GM12878 (cell line): Measurements from ENCODE around the gene POLRMT. TPM values are rescaled to one million over a fixed set of nuclear protein-coding genes. Genes with fewer than 3 reads are reported as not detected.

Experiments used
- ATAC-seq: fragments of 200-7000 bp; cut with Tn5 transposase; 3 replicates; pipeline ENCODE4 v1.9.1; 2020; ENCODE audit warnings: mild to moderate bottlenecking, moderate library complexity
- BruUV-seq: library from RNA; stranded (reverse); fragments of 400-500 nt; replicated peaks from 2 replicates; lab custom pipeline; 2021; lab: Mats Ljungman, UMichigan
- CTCF ChIA-PET: fragments of 300-600 bp; sonication (Branson Sonifier 250); formaldehyde crosslinking; extraction: SDS; loops from one replicate; lab custom pipeline; 2021; ENCODE audit warnings: inconsistent platforms; lab: Yijun Ruan, JAX
- POLR2A ChIA-PET: fragments of 350-600 bp; formaldehyde crosslinking; extraction: SDS; loops from one replicate; lab custom pipeline; 2021; ENCODE audit warnings: inconsistent platforms; lab: Charles Lee
- RAD21 ChIA-PET: fragments of 300-600 bp; sonication (Branson Sonifier 250); formaldehyde crosslinking; loops from one replicate; lab custom pipeline; 2023; ENCODE audit warnings: antibody characterized with exemption; ENCODE audit not compliant: unreplicated experiment; lab: Charles Lee
- SMC1A ChIA-PET: fragments of 300-600 bp; sonication (Branson Sonifier 250); formaldehyde crosslinking; loops from one replicate; lab custom pipeline; 2023; ENCODE audit not compliant: unreplicated experiment, uncharacterized antibody; lab: Charles Lee
- DNase-seq: peaks from one replicate; pipeline ENCODE4 v3.0.0-alpha.2; 2011; ENCODE audit warnings: low read depth, low spot score
- FAIRE-seq: peaks from 3 replicates; lab custom pipeline; 2011; peaks lifted over from hg19 to GRCh38; lab: Jason Lieb, UNC
- H2AFZ ChIP-seq: 2 replicates; pipeline ENCODE4 v1.6.0; 2011; ENCODE audit warnings: low read depth, low read length, control low read depth; ENCODE audit not compliant: control insufficient read depth
- H3K27ac ChIP-seq: 2 replicates; pipeline ENCODE4 v1.5.1; 2011; ENCODE audit warnings: control low read depth; ENCODE audit not compliant: control insufficient read depth, insufficient read depth
- H3K27me3 ChIP-seq, 2 experiments: replicated peaks in 1 of 2; 2 replicates each; pipeline versions ENCODE4 v1.6.0 to v1.6.1; 2011; ENCODE audit warnings: low read length in 1 of 2; ENCODE audit not compliant: control insufficient read depth in 2 of 2, insufficient read depth in 2 of 2
- H3K36me3 ChIP-seq, 2 experiments: 2 replicates each; pipeline ENCODE4 v1.5.1; 2011; ENCODE audit warnings: low read length in 1 of 2; ENCODE audit not compliant: control insufficient read depth in 2 of 2, insufficient read depth in 2 of 2
- H3K4me1 ChIP-seq: 2 replicates; pipeline ENCODE4 v1.6.1; 2011; ENCODE audit warnings: mild to moderate bottlenecking, low read length, moderate library complexity, mixed read lengths; ENCODE audit not compliant: control insufficient read depth, insufficient read depth
- H3K4me2 ChIP-seq: 2 replicates; pipeline ENCODE4 v1.6.0; 2011; ENCODE audit warnings: control low read depth; ENCODE audit not compliant: control insufficient read depth, insufficient read depth
- H3K4me3 ChIP-seq: fragments of 200-600 bp; sonication (generic); 2 replicates; pipeline ENCODE4 v1.5.1; 2016
- H3K79me2 ChIP-seq: 2 replicates; pipeline ENCODE4 v1.6.0; 2011; ENCODE audit warnings: low read length; ENCODE audit not compliant: control insufficient read depth, insufficient read depth
- H3K9ac ChIP-seq: 2 replicates; pipeline ENCODE4 v1.8.0; 2011; ENCODE audit warnings: low read length, control low read depth, mixed read lengths; ENCODE audit not compliant: control insufficient read depth, insufficient read depth
- H3K9me3 ChIP-seq: replicated peaks from 3 replicates; pipeline ENCODE4 v1.5.1; 2011; ENCODE audit warnings: mild to moderate bottlenecking, low read length; ENCODE audit not compliant: control insufficient read depth, insufficient read depth
- H4K20me1 ChIP-seq: 2 replicates; pipeline ENCODE4 v1.6.0; 2011; ENCODE audit not compliant: control insufficient read depth, insufficient read depth
- CHD1 ChIP-seq: IDR thresholded peaks from 2 replicates; pipeline ENCODE4 v1.6.1; 2012; ENCODE audit warnings: low read depth, low read length, improper control_type of control experiment
- FOXM1 ChIP-seq: IDR thresholded peaks from 2 replicates; pipeline ENCODE4 v1.6.1; 2012; ENCODE audit warnings: low read depth, mild to moderate bottlenecking, inconsistent platforms, low read length, moderate library complexity
- MLLT1 ChIP-seq: fragments of 450-650 bp; IDR thresholded peaks from 2 replicates; pipeline ENCODE4 v1.6.1; 2016; ENCODE audit warnings: mild to moderate bottlenecking
- MXI1 ChIP-seq: fragments of 150-350 bp; IDR thresholded peaks from 2 replicates; pipeline ENCODE4 v1.6.1; 2011; ENCODE audit warnings: low read depth, mild to moderate bottlenecking, inconsistent platforms, low read length, improper control_type of control experiment
- MYB ChIP-seq: fragments of 150-350 bp; IDR thresholded peaks from 2 replicates; pipeline ENCODE4 v1.6.1; 2014; ENCODE audit warnings: mild to moderate bottlenecking, low read depth, low read length, borderline replicate concordance
- NFYB ChIP-seq: IDR thresholded peaks from 2 replicates; pipeline ENCODE4 v1.6.1; 2011; ENCODE audit warnings: low read depth, mild to moderate bottlenecking, low read length, improper control_type of control experiment, moderate library complexity; ENCODE audit not compliant: insufficient read depth
- POLR2AphosphoS5 ChIP-seq: IDR thresholded peaks from 2 replicates; pipeline ENCODE4 v1.6.1; 2011; ENCODE audit warnings: mild to moderate bottlenecking, low read length, inconsistent platforms
- RBBP5 ChIP-seq: fragments of 200-600 bp; sonication (generic); conservative IDR thresholded peaks from 2 replicates; pipeline ENCODE4 v1.6.1; 2016
- RFX5 ChIP-seq: IDR thresholded peaks from 2 replicates; pipeline ENCODE4 v1.6.1; 2011; ENCODE audit warnings: low read depth, low read length, improper control_type of control experiment
- SIX5 ChIP-seq: IDR thresholded peaks from 2 replicates; pipeline ENCODE4 v1.6.1; 2011; ENCODE audit warnings: mild to moderate bottlenecking, low read depth, low read length, moderate library complexity; ENCODE audit not compliant: severe bottlenecking
- SMAD1 ChIP-seq: fragments of 450-650 bp; IDR thresholded peaks from 2 replicates; pipeline ENCODE4 v1.6.1; 2018; ENCODE audit warnings: mild to moderate bottlenecking, low read depth; ENCODE audit not compliant: partially characterized antibody
- SPI1 ChIP-seq: IDR thresholded peaks from 2 replicates; pipeline ENCODE4 v1.6.1; 2011; ENCODE audit warnings: low read depth, mild to moderate bottlenecking, low read length, moderate library complexity, borderline replicate concordance; ENCODE audit not compliant: insufficient read depth
- TARDBP ChIP-seq: IDR thresholded peaks from 2 replicates; pipeline ENCODE4 v1.6.1; 2016; ENCODE audit warnings: borderline replicate concordance
- ZBED1 ChIP-seq: IDR thresholded peaks from 2 replicates; pipeline ENCODE4 v1.6.1; 2016; ENCODE audit warnings: borderline replicate concordance
- ZNF207 ChIP-seq: fragments of 450-650 bp; IDR thresholded peaks from 2 replicates; pipeline ENCODE4 v1.6.1; 2014; ENCODE audit warnings: antibody characterized with exemption, mild to moderate bottlenecking, borderline replicate concordance
- WGBS: methylation state at CpG from one replicate; pipeline ENCODE4 v1.1.6; 2016; ENCODE audit warnings: low lambda C conversion rate; ENCODE audit not compliant: insufficient replicate concordance, insufficient coverage; ENCODE audit errors: missing lambda C conversion rate; 5-methylcytosine and 5-hydroxymethylcytosine counted together
- in situ Hi-C: fragments of 300-500 bp; cut with MboI; formaldehyde crosslinking; loops from 9 replicates; pipeline ENCODE4 v1.14.3; 2018; ENCODE audit warnings: mixed read lengths
- intact Hi-C: fragments of 100-400 bp; cut with micrococcal nuclease; formaldehyde crosslinking; loops from one replicate; pipeline ENCODE4 v1.14.2; 2022; ENCODE audit not compliant: unreplicated experiment
- polyA plus RNA-seq, 11 experiments: library from polyadenylated mRNA; depleted of rRNA in 4 of 11; unstranded in 6 of 11; stranded (reverse) in 5 of 11; fragments of >200 nt; fragmentation: Nextera tagmentation in 4 of 11; fragmentation: Illumina TruSeq in 1 of 11; extraction: Ambion mirVana in 4 of 11; extraction: Trizol in 1 of 11; gene quantifications; 1 replicate in 1 of 11; 2 replicates in 10 of 11; pipeline versions ENCODE4 v1.2.1 to v1.2.3, GENCODE V29; 2011 to 2016; ENCODE audit warnings: inconsistent platforms in 2 of 11, missing spikeins in 2 of 11, low read depth in 1 of 11
- total RNA-seq, 4 experiments: library from RNA; depleted of rRNA in 3 of 4; stranded (reverse); fragments of >200 nt in 3 of 4; fragmentation: Illumina TruSeq in 1 of 4; extraction: Trizol in 1 of 4; gene quantifications; 2 replicates each; pipeline versions ENCODE4 v1.2.1 to v1.2.3, GENCODE V29; 2013 to 2021
- TF ChIP-seq, protein P1 (sequence below): fragments of 450-650 bp; IDR thresholded peaks from 2 replicates; pipeline ENCODE4 v1.6.1; 2017; ENCODE audit warnings: mild to moderate bottlenecking, moderate library complexity

Gene POLRMT
- total and polyA plus RNA-seq, 10 of the 15 experiments (the other 5 are each of a cell fraction or from before 2014, with no cell fraction given), result 9.9 to 57.6 (median 34.6) TPM

DNA sequence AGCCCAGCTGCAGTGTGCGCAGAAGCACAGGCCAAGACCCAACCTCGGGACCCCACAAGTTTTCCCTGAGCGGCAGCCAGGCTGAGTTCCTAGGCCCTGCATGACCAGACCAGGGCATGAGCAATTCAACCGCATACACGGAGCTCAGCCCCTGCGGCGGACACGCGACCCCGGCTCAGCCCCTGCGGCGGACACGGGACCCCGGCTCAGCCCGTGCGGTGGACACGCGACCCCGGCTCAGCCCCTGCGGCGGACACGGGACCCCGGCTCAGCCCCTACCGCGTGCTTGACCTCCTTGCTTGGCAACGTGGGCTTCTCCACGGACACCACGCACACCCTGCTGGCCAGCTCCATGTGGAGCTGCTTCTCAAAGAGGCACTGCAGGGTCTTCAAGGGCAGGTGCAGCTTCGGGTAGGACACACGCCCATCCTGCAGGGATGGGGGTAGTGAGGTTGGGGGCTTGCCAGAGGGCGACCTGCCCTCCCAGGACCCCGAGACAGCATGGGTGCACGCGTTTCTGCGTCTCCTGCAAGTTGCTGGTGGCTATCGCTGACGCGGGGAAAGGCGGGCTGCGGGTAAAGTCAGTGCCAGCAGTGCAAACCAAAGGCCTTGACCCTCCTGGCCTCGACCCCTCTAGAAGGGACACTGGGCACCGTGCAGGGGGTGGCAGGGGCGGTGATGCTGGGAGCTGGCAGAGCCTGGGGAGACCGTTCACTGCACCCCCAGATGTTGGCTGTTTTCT, 10.0 kb downstream of the POLRMT start:
- Histone ChIP-seq H3K4me1 (no peaks in the 10 kb centered on the region), H2AFZ (no peak overlapping the region), H3K4me2 (no peak overlapping the region), H3K9ac (no peak overlapping the region), H3K79me2 (no peaks in the 10 kb centered on the region), H3K4me3 (no peak overlapping the region), H3K27ac (no peak overlapping the region), H3K27me3 (no peaks in the 10 kb centered on the region), H3K9me3 (no peaks in the 10 kb centered on the region; the same call in 2 of the 3 replicates), H3K36me3 (peaks cover 4 to 7% of the 10 kb centered on the region in 2 experiments; a peak in 3 of 4 replicates), H4K20me1 (no peaks in the 10 kb centered on the region)
- ChIA-PET CTCF (no interaction called here), POLR2A (no interaction called here), SMC1A (no interaction called here), RAD21 (no interaction called here)
- ATAC-seq (no peak), DNase-seq (no peak), FAIRE-seq (no peak)
- in situ Hi-C loops, result no loop called here
- TF ChIP-seq NFYB, result no peak
- no peak for TF ChIP-seq SPI1
- no peak for TF ChIP-seq SMAD1
- TF ChIP-seq ZNF207, result no peak
- TF ChIP-seq MXI1, result no peak
- TF ChIP-seq POLR2AphosphoS5, result no peak
- no peak for TF ChIP-seq RBBP5
- TF ChIP-seq RFX5, result no peak
- no peak for TF ChIP-seq MLLT1
- no peak for TF ChIP-seq FOXM1
- TF ChIP-seq, protein P1, sequence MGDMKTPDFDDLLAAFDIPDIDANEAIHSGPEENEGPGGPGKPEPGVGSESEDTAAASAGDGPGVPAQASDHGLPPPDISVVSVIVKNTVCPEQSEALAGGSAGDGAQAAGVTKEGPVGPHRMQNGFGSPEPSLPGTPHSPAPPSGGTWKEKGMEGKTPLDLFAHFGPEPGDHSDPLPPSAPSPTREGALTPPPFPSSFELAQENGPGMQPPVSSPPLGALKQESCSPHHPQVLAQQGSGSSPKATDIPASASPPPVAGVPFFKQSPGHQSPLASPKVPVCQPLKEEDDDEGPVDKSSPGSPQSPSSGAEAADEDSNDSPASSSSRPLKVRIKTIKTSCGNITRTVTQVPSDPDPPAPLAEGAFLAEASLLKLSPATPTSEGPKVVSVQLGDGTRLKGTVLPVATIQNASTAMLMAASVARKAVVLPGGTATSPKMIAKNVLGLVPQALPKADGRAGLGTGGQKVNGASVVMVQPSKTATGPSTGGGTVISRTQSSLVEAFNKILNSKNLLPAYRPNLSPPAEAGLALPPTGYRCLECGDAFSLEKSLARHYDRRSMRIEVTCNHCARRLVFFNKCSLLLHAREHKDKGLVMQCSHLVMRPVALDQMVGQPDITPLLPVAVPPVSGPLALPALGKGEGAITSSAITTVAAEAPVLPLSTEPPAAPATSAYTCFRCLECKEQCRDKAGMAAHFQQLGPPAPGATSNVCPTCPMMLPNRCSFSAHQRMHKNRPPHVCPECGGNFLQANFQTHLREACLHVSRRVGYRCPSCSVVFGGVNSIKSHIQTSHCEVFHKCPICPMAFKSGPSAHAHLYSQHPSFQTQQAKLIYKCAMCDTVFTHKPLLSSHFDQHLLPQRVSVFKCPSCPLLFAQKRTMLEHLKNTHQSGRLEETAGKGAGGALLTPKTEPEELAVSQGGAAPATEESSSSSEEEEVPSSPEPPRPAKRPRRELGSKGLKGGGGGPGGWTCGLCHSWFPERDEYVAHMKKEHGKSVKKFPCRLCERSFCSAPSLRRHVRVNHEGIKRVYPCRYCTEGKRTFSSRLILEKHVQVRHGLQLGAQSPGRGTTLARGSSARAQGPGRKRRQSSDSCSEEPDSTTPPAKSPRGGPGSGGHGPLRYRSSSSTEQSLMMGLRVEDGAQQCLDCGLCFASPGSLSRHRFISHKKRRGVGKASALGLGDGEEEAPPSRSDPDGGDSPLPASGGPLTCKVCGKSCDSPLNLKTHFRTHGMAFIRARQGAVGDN, result no peak
- TF ChIP-seq ZBED1, result no peak
- no peak for TF ChIP-seq TARDBP
- no peak for TF ChIP-seq MYB
- TF ChIP-seq CHD1, result no peak
- no peak for TF ChIP-seq SIX5
- intact Hi-C loops, result no loop called here
- no TSS peak for BruUV-seq
- WGBS, result 89% methylated on average over 42 of the region's 44 CpGs
